Activated CD4-positive, alpha-beta T cell treated with anti-CD3 and anti-CD28 coated beads, Interleukin-2, amount 10 ng/mL, durations not matched to agents 24 days and 14 days (primary cell): ENCODE measurements around the gene PFDN4. TPM values are rescaled to one million over a fixed set of nuclear protein-coding genes. Genes with fewer than 3 reads are reported as not detected.

Experiments
- DNase-seq: peaks from one replicate; pipeline ENCODE4 v3.0.0; 2022
- H3K27ac Mint-ChIP-seq: one replicate; pipeline ENCODE4 v1.8.0; 2022; ENCODE audit warnings: mild to moderate bottlenecking, mixed read lengths
- H3K27me3 Mint-ChIP-seq: one replicate; pipeline ENCODE4 v1.8.0; 2022; ENCODE audit warnings: mixed read lengths
- H3K36me3 Mint-ChIP-seq: one replicate; pipeline ENCODE4 v1.8.0; 2022; ENCODE audit warnings: low read depth, mild to moderate bottlenecking, mixed read lengths
- H3K4me1 Mint-ChIP-seq: one replicate; pipeline ENCODE4 v1.8.0; 2021; ENCODE audit warnings: mixed read lengths
- H3K4me3 Mint-ChIP-seq: one replicate; pipeline ENCODE4 v1.8.0; 2022; ENCODE audit warnings: mild to moderate bottlenecking, moderate library complexity, mixed read lengths
- H3K9me3 Mint-ChIP-seq: one replicate; pipeline ENCODE4 v1.8.0; 2021; ENCODE audit warnings: mixed read lengths
- intact Hi-C: fragments of 100-400 bp; cut with micrococcal nuclease; formaldehyde crosslinking; loops from one replicate; pipeline ENCODE4 v1.15.1; 2023
- total RNA-seq: library from RNA; stranded (reverse); gene quantifications from 2 replicates; pipeline ENCODE4 v1.2.3, GENCODE V29; 2022

The PFDN4 gene, protein sequence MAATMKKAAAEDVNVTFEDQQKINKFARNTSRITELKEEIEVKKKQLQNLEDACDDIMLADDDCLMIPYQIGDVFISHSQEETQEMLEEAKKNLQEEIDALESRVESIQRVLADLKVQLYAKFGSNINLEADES
- 72.2 and 80.5 TPM in 2 replicates for total RNA-seq

DNA sequence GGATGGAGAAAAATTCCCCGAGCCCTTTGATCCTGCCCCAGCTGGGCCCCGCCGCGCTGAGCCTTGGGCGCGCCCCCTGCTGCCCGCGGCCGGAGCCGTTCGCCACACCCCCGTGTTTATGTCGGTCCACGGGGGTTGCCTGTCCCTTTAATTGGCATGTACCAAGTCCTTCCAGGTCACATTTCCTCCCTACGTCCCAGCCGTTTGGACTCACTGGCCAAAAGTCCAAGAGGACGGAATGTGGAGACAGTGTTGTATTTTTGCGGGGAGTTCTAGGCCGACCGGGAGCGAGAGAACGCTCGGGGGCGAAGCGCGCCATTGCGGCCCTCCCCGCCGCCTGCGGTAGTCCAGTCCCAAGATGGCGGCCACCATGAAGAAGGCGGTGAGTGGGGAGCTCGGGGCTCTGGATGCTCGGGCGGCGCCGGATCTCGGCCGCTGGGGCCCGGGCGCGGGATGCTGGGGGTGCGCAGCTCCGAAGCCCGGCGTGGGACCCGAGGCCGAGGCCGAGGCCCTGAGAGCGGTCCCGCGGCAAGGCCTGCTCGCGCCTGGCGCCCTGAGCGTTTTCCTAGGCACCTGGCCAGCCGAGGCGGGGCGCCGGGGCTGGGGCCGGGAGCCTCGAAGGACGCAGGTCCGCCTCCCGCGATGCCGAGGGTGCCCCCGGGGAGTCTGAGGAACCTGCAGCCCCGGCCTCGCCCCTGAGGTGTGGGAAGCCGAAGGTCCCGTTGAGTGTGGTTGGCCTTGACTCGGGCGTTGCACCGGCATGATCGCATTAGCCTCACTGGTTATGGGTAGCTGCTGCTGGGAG, at the start of gene PFDN4:
Gene PFDN4 (plus strand): TSS at position 345 of the 805 bp plus-strand sequence. CDS start 14 bp downstream, at position 359.
- H3K4me1 Mint-ChIP-seq: peaks cover 39% of the 10 kb centered on the region
- peak; percentile 95 for DNase-seq
- peak within 1 kb of the TSS; percentile 100 for H3K27ac Mint-ChIP-seq
- no peaks in the 10 kb centered on the region for H3K27me3 Mint-ChIP-seq
- peaks cover 28% of the 10 kb centered on the region for H3K36me3 Mint-ChIP-seq
- intact Hi-C loops: loop anchor here (2.0 to 5.0 kb wide), 5 partner anchors 77 to 439 kb away; partner anchors contain the start of gene DOK5
- no peaks in the 10 kb centered on the region for H3K9me3 Mint-ChIP-seq
- H3K4me3 Mint-ChIP-seq: peak within 1 kb of the TSS; percentile 88

DNA sequence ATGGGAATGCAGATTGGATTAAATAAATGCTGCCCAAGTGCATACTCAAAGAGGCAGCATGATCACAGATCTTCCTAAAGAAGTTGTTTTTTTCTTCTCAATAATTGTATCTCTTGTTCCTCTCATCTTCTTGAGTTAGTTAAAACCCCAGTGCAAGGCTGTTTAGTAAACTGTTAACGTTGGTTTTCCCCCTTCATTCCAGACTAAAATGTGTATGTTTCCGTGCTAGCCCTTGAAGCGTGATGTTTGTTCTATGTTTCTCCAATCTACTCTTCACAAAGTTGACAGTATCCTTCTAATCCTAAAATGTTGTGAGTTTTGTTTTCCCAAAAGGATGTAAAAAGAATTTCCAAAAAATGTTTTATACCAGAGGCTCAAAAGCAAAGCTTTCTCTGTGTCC, 49.7 kb upstream of the PFDN4 start:
- Mint-ChIP-seq H3K27me3 (peaks cover 26% of the 10 kb centered on the region), H3K4me3 (no peak overlapping the region), H3K36me3 (no peaks in the 10 kb centered on the region), H3K9me3 (no peaks in the 10 kb centered on the region), H3K4me1 (no peaks in the 10 kb centered on the region), H3K27ac (no peak overlapping the region)
- DNase-seq: no peak
- intact Hi-C loops: no loop called here

DNA sequence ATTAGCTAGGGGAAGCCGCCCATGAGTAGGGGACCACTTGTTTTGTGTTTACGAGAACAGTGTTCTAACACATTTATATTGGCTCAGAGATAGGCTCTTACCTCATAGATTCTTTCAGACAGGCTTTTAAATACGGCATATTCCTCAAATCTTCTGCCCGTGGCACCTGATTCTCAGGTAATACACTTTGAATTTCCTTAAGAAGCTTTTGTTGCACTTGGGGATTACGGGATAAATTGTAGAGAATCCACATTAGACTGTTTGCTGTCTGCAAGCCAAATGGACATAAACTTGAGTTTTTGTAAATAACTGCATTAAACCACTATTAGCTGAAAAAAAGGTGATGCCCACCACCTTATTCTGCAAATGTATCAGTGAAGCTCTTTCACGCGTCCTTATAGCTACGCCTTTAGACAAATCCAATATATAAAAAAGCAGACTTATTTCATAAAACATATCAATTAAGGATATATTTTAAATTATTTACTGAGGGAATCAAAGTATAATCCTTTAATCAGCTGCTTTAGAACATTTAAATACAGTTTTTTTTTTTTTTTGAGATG, 49.0 kb upstream of the PFDN4 start:
- Mint-ChIP-seq H3K9me3 (no peaks in the 10 kb centered on the region), H3K4me3 (no peak overlapping the region), H3K36me3 (no peaks in the 10 kb centered on the region), H3K4me1 (no peaks in the 10 kb centered on the region), H3K27me3 (peaks cover 24% of the 10 kb centered on the region), H3K27ac (no peak overlapping the region)
- intact Hi-C loops: no loop called here
- no peak for DNase-seq

DNA sequence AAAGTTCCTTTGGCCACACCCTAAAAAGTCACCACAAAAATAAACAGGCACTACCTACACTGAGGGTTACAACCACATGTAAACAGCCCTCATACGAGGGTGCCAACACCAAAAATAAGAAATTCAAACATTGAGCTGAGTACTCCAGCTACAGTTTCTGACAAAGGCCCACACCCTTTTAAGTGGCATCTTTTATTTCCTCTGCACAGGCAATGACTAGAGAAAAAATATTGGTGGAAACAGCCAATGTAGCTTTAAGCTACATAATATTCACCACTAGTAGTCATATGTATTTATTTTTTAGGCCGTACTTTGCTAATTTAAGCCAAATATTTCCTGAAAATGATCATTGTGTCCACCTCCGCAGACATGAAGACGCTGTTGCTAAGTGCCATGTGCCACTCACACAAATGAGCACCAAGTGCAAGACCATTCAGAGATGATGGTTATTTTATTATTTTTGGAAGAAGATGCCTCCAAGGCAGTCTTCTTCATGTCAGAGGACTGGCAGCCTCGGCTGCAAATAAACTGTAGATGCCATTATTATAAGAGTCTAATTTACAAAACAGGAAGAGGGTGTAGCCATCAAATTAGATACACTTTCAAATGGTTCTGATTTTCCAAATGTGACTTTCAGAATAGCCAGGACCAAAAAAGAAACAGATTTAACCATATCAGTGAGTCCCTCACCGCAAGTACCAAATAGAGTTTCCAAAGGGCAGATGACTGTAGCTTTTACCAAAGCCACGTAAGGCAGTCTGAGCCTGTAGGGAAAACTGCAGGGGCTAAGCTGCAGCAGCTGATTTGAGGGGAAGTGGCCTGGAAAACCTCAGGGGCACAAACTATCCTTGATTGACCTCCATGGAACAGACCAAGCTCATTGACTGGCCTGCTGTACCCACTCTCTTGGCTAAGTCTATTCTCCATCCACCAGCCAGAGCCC, 47.6 kb upstream of the PFDN4 start:
- H3K9me3 Mint-ChIP-seq: no peaks in the 10 kb centered on the region
- intact Hi-C loops: no loop called here
- H3K27ac Mint-ChIP-seq: no peak overlapping the region
- DNase-seq: no peak
- no peak overlapping the region for H3K4me3 Mint-ChIP-seq
- H3K36me3 Mint-ChIP-seq: no peaks in the 10 kb centered on the region
- H3K27me3 Mint-ChIP-seq: peaks cover 24% of the 10 kb centered on the region
- no peaks in the 10 kb centered on the region for H3K4me1 Mint-ChIP-seq

DNA sequence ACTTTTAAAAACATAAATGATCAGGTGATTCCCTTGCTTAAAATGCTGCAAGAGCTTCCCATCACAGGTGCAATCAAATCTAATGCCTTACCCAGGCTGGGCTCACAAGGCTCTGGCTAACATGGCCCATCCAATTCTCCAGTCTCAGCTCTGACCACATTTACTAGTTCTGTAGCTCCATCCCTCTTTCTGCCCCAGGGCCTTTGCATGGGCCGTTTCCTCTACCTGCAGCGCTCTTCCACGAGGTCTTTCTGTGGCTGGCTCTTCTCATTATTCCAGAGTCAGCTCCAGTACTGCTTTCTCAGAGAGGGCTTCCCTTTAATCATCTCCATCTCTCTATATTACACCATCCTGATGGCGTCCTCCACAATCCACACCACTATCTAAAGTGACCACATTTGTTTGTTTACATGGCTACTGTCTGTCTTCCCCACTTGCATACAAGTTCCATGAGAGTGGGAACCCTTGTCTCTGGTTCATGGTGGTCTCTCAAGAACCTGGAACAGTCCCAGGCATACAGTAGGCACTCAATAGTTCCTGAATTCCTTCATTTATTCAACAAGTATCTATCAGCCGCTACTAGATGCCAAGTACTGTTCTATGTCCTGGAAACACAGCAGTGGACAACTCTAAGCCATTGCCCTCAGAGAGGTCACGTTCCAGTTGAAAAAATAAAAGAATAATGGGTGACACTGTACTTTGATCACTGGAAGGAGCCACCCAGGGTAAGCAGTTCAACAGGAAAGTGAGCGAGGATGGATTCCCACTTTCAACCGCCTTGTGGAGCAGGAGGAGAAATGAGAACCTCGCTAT, 46.7 kb upstream of the PFDN4 start:
- Mint-ChIP-seq H3K27ac (no peak overlapping the region), H3K36me3 (no peaks in the 10 kb centered on the region), H3K4me1 (no peaks in the 10 kb centered on the region), H3K4me3 (no peak overlapping the region), H3K27me3 (peaks cover 24% of the 10 kb centered on the region), H3K9me3 (no peaks in the 10 kb centered on the region)
- DNase-seq: no peak
- intact Hi-C loops: no loop called here

DNA sequence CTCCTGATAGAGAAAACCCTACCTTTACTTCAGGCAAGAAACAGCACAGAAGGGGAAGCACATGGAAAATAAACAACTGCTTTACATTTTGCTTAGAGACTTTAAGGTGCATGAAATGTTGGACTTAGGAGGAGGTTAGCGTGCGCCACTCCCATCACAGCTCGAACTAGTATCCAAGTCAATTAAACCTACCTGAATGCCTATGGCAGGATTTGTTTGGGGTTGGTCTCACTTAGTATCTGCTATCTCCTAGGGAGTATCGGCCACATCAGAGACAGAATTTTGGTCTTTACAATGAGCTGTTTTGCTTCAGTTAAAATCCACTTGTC, 46.1 kb upstream of the PFDN4 start:
- Mint-ChIP-seq H3K36me3 (no peaks in the 10 kb centered on the region), H3K4me1 (no peaks in the 10 kb centered on the region), H3K27ac (no peak overlapping the region), H3K4me3 (no peak overlapping the region), H3K27me3 (peaks cover 23% of the 10 kb centered on the region), H3K9me3 (no peaks in the 10 kb centered on the region)
- DNase-seq: no peak
- intact Hi-C loops: no loop called here

DNA sequence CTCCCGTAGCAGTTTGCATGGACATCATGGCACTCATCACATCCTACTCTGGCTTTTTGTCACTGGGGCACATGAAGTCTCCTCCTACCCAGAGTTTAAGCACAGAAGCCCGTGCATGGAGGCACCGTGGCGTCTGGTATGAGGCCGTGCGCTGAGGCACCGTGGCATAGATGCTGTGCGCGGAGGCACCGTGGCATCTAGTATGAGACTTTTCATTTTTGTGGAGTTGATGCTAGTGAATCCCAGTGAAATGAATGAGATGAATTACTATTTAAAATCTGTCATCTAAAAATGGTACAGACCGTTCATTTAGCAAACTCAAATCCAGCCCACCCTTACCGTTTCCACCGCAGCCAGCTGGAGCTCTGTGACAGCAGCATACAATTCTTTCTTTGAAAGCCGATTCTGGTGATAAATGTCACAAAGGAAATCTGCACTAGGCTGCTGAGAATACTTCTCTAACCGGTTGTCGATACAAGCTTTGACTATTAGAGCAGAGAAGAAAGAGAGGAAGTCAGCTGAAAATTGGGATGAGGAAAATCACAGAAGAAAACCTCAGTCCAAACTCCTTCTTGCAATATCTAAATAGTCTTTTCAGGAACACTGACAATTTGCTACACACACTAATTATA, 45.4 kb upstream of the PFDN4 start:
- H3K4me3 Mint-ChIP-seq: no peak overlapping the region

DNA sequence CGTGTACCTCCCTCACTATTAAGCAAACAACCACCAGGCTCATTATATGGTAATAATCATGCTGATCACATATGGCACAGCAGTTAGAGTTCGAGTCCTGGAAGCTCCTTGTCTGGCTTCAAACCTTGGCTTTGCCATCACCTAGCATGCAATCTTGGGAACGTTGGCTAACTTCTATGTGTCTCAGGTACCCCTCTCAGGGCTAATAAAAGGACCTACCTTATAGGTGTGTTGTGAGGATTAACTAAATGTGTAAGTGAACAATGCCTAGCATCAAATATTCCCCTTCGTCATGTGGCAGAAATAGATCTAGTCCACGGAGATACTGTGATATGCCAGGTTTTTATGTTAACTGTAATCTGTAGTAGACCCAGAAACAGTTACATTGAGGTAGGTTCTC, 44.5 kb upstream of the PFDN4 start:
- intact Hi-C loops: no loop called here
- Mint-ChIP-seq H3K9me3 (no peaks in the 10 kb centered on the region), H3K27me3 (peaks cover 30% of the 10 kb centered on the region), H3K36me3 (no peaks in the 10 kb centered on the region), H3K4me1 (no peaks in the 10 kb centered on the region), H3K27ac (no peak overlapping the region), H3K4me3 (no peak overlapping the region)
- no peak for DNase-seq

More for the DNA sequence above, 45.4 kb upstream of the PFDN4 start:
- no peaks in the 10 kb centered on the region for H3K4me1 Mint-ChIP-seq
- peaks cover 23% of the 10 kb centered on the region for H3K27me3 Mint-ChIP-seq
- no peaks in the 10 kb centered on the region for H3K9me3 Mint-ChIP-seq
- DNase-seq: no peak
- H3K27ac Mint-ChIP-seq: no peak overlapping the region
- intact Hi-C loops: no loop called here
- H3K36me3 Mint-ChIP-seq: no peaks in the 10 kb centered on the region

DNA sequence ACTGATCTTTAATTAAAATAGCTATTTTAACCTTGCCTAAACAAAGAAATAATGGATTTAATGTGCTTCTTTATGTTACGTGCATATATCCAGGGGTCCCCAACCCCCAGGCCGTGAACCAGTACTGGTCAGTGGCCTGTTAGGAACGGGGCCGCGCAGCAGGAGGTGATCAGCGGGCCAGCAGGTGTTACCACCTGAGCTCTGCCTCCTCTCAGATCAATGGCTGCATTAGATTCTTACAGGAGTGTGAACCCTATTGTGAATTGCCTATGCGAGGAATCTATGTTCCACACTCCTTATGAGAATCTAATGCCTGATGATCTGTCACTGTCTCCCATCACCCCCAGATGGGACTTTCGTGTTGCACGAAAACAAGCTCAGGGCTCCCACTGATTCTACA, 42.9 kb upstream of the PFDN4 start:
- no peaks in the 10 kb centered on the region for H3K4me1 Mint-ChIP-seq
- H3K27ac Mint-ChIP-seq: no peak overlapping the region
- DNase-seq: no peak
- peaks cover 45% of the 10 kb centered on the region for H3K27me3 Mint-ChIP-seq
- no peaks in the 10 kb centered on the region for H3K36me3 Mint-ChIP-seq
- no peaks in the 10 kb centered on the region for H3K9me3 Mint-ChIP-seq
- H3K4me3 Mint-ChIP-seq: no peak overlapping the region
- intact Hi-C loops: no loop called here

DNA sequence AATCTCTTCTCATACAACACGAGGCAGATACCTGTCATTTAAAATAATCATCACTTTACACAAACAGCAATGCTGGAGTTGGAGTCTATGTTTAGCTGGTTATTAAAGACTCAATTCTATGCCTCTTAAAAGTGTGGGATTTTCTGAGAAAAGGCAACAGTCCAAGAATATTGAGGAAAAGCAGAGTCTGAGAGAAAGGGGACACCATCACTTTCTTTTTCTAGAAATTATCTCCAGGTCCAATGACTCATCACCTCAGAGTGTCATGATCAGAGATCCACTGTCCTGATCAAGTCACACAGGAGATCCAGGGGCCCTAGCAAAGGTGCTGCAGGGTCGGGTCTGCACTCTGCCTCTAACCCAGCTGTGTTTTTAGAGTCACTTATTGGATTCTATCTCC, 42.1 kb upstream of the PFDN4 start:
- H3K27ac Mint-ChIP-seq: no peak overlapping the region
- no peaks in the 10 kb centered on the region for H3K36me3 Mint-ChIP-seq
- H3K9me3 Mint-ChIP-seq: no peaks in the 10 kb centered on the region
- H3K4me3 Mint-ChIP-seq: no peak overlapping the region
- H3K4me1 Mint-ChIP-seq: no peaks in the 10 kb centered on the region
- no peak for DNase-seq
- intact Hi-C loops: no loop called here
- peaks cover 49% of the 10 kb centered on the region for H3K27me3 Mint-ChIP-seq

DNA sequence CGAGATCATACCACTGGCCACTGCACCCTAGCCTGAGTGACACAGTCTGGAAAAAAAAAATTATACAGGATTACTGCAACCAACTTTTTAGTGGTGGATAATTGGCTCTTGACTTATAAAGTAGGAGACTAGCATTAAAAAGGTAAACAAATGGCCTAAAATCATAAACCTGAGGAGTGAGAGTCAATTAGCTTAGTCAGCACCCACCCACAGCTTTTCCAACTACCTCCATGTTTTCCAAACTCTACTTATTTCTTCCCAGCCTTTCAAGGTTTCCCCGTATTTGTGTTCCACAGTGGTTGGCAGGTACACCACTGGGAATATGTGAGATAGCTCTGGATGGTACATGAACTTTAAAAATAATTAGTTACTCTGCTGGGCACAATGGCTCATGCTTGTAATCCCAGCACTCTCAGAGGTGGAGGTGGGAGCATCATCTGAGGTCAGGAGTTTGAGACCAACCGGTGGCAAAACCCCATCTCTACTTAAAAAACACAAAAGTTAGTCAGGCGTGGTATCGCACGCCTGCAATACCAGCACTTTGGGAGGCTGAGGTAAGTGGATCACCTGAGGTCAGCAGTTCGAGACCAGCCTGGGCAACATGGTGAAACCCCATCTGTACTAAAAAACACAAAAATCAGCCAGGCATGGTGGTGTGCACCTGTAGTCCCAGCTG, 40.8 kb upstream of the PFDN4 start:
- Mint-ChIP-seq H3K36me3 (no peaks in the 10 kb centered on the region), H3K27ac (no peak overlapping the region), H3K4me1 (no peaks in the 10 kb centered on the region), H3K9me3 (no peaks in the 10 kb centered on the region), H3K27me3 (peaks cover 59% of the 10 kb centered on the region), H3K4me3 (no peak overlapping the region)
- intact Hi-C loops: no loop called here
- no peak for DNase-seq

DNA sequence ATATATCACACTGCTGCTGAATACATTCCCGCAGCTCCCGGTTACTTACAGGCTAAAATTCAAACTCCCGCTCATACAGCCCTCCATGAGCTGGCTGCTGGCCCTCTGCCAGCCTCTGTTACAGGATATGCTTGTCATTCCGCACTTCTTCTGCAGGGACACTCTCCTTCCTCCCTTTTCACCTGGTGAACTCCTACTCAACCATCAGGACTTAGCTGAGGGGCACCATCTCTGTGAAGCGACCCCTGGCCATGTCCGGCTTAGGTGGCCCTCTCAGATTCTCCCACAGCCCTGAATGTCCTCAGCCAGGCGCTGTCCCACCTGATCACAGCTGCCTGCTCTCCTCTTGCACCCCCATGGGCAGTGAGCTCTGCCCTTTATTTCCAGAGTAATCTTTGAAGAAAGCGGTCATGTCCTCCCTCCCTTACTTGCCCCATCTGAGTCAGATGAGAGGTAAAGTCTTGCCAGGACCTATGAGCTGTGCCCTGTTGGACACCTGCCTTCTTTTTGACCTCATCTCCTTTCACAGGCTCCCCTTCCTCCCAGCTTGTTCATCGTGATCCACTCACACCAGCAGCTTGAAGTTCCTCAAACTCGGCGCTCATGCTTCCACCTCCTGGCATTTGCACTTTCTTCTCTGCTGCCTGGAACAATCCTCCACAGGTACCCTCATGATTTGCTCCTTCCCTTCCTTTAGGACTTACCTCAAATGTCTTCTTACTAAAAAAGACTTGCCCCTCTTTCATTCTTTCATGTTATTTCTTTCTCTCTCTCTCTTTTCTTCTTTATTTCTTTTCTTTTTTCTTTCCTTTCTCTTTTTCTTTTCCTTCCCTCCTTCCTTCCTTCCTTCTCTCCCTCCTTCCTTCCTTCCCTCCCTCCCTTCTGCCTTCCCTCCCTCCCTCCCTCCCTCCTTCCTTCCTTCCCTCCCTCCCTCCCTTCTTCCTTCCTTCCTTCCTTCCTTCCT, 39.7 kb upstream of the PFDN4 start:
- Mint-ChIP-seq H3K9me3 (no peaks in the 10 kb centered on the region), H3K4me1 (no peaks in the 10 kb centered on the region), H3K4me3 (no peak overlapping the region), H3K36me3 (no peaks in the 10 kb centered on the region), H3K27ac (no peak overlapping the region), H3K27me3 (peaks cover 60% of the 10 kb centered on the region)
- intact Hi-C loops: no loop called here
- DNase-seq: no peak
